GM18526 (cell line): ENCODE results near the gene WDR27.

ENCODE experiments used
- POLR2A ChIP-seq: IDR thresholded peaks from 3 replicates; pipeline ENCODE4 v1.6.1; 2011; ENCODE audit not compliant: insufficient read length; ENCODE audit errors: extremely low read depth

The WDR27 gene

DNA sequence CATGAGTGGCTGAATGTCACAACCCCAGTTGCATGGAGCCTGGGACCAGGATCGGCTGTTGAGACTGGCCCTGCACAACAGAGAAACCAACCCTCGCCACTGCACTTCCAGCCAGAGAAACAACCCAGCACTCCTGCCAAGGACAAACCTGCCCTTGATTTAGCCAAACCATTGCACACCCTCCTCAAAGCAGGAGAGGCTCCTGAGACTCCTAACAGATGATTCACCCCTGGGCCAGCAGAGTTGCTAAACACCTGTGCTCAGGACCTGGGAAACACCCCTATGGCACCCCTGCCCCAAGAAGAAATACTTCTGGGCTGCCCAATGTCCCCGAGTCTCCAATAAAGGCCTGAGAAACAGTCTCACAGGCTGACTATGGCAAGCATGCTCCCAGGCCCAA, 17.8 kb downstream of the WDR27 start:
- no peak for TF ChIP-seq POLR2A

DNA sequence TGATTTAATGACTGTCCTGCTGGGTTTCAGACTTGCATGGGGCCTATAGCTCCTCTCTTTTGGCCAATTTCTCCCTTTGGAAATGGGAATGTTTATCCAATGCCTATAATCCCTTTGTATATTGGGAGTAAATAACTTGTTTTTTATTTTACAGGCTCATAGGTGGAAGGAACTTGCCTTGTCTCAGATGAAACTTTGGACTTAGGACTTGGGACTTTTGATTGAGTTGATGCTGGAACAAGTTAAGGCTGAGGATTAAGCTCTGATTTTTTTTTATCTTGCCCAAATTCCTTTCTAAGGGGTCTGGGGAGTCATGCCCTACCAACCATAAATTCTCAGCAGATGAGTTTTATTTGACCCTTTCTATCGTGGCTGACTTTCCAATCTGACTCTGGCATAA, 23.5 kb downstream of the WDR27 start:
- TF ChIP-seq POLR2A, result no peak

DNA sequence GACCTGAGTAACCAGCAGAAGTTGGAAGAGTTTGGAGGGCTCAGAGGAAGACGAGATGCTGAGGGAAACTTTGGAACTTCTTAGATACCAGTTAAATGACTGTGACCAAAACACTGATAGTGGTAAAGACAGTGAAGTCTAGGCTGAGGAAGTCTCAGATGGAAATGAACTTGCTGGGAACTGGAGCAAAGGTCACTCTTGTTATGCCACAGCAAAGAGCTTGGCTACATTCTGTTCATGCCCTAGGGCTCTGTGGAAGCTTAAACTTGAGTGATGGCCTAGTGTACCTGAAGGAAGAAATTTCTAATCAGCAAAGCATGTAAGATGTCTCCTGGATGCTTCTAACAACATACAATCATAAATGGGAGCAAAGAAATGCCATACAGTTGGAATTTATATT, 24.7 kb downstream of the WDR27 start:
- TF ChIP-seq POLR2A, result no peak

DNA sequence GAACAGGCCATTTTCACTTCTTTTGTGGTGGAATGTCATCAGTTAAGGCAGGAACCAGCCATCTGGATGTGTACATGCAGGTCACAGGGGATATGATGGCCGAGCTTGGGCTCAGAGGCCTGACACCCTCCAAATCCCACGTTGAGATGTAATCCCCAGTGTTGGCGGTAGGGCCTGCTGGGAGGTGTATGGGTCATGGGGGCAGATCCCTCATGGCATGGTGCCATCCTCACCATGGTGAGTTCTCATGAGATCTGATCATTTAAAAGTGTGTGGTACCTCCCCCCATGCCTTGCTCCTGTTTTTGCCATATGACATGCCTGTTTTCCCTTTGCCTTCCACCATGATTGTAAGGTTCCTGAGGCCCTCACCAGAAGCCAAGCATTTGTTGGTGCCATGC, 26.8 kb downstream of the WDR27 start:
- TF ChIP-seq POLR2A, result no peak

DNA sequence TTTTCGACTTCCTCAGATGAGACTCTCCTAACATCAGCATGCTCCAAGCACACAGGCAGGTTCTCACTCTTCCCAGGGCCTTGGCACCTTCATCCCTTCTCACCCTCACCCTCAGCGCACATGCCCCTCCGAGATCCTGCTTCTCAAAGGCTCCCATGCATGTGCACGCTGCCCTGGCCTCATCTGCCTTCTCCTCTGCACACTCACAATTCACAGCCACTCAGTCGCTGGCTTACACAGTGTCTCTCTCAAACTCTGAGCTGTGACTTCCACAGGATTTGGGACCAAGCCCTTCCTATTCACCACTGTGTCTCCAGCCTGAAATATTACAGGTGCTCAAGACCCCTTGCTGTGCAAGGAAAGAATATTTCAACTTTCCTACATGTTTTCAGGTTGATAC, 30.3 kb downstream of the WDR27 start:
- TF ChIP-seq POLR2A, result no peak

DNA sequence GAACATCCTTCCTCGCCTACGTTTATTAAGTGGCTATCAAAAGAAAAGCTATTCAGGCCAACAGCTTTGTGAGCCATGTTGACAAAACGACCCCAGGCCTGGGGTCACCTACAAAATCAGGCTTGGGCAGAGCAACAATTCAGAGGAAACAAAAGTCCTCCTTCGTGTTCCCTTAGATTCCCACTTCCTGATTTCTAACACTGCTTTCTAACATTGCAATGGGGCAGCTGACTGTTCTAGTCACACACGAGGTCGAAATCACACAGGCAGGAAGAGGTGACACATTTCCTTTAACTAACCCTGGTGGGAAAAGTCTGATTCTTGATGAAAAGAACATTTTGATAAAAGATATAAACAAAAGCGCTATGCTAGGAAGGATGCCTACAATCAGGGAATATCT, 31.9 kb downstream of the WDR27 start:
- TF ChIP-seq POLR2A, result no peak

DNA sequence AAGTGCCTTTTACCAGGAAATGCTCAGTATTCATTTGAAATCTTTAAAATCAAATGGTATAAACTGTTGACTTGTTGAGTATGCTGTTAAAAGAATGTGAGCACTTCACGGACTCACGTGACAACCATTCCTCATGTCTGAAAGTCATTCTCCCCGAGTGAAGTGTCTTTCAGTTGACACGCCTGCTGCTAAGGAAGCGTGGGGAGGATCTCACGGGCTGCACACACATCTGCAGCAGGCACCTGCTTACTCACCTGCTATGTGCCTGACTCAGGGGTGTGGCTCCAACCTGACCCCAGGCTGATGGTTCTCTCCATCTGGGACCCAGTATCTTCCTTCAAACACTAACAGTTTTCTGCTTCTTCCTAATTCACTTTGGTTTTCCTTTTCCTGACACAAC, 32.7 kb downstream of the WDR27 start:
- TF ChIP-seq POLR2A, result no peak

DNA sequence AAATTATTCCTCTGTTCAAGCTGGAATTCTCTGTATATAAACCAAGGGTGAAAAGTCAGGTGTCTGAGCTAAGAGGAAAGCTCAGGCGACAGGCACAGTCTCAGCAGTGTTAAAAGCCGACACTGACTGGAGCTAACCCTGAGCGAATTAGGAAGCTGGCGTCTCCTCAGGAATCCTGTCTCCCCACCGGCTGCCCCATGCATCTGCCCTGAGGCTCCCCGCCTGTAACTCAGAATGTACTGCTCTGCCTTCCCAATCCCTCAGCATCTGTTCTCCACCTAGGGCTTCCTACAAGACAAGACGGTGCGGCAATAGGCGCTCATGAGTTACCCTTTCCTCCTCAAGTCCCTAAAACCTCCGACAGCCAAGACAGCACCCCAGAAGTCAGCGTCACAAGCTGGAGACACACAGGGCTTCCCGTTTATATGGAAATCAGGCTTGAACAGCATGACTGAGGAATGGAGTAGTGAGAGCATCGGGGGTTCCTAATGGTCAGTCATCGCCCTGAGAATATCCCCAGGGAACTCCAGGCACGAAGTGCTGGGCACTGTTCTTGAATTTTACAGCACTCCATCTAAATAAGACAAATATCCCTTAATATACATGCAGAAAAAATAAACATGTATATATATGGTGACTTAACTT, 33.5 kb downstream of the WDR27 start:
- no peak for TF ChIP-seq POLR2A

DNA sequence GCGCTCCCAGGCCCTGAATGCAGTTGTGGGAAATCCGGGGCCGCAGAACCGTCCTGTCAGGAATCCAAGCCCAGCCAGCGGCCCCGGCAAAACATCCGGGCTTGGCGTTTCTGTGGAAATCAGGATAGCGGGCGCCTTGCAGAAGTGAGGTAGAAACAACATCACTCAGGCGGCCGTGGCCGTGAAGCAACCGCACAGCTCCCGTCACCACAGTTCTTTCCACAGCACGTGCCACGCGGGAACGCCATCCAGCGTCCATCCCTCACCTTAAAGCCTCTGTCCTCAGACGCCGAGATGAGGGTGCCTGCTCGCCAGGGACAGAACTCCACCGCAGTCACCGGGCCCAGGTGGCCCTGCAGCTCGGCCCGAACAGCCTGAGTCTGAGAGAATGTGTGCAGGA, 34.1 kb downstream of the WDR27 start:
- TF ChIP-seq POLR2A, result no peak

DNA sequence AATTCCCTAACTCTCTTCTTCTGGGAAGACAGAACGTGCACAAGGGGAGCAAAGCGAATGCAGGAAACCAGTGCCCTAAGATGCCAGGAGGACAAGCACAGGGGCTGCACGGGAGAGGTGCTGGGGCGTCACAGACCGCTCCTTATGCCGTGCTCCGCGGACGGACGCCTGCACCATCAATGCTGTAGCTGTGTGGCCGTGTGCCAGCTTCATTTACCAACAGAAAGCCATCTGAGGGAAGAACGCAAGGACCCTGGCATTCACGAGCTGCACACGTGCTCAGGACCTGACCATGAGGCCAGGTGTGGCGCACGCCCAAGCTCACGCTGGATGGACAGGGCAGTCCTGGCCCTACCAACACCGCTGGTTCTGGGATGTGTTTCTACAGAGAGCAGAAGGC, 35.4 kb downstream of the WDR27 start:
- TF ChIP-seq POLR2A, result no peak

DNA sequence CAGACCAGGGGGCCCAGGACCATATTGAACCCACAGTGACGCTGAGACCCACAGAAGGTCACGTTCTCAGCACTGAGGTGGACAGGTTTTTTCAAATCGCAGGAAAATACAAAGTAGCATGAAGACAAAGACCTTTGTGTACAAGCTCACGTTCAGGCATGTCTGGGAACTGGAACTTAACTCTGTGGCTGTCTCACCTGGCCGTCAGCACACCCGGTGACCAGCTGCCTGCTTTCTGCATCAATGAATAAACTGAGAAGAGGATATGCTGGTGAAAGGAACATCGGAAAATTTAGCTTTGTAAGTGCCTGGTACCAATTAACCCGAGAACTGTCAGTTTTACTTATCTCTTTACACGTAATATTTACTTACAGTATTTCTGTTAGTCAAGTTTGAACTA, 36.5 kb downstream of the WDR27 start:
- no peak for TF ChIP-seq POLR2A

DNA sequence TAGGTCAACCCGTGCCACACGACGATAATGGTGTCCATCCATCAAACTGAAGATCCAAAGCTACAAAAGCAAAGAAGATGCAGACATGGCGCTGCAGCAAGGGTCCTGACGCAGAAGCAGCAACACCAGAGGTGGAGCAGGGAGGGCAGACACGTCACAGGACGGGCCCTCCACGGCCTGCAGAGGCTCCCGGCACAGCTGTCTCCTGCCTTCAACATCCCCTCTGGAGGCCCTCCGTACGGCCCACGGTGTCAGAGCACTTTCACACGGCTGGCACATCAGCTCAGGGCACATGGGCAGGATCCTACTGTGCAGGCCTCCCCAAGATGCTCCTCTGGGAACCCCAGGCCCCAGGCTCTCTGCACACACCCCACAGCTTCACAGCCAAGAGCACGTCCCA, 37.6 kb downstream of the WDR27 start:
- TF ChIP-seq POLR2A, result no peak

DNA sequence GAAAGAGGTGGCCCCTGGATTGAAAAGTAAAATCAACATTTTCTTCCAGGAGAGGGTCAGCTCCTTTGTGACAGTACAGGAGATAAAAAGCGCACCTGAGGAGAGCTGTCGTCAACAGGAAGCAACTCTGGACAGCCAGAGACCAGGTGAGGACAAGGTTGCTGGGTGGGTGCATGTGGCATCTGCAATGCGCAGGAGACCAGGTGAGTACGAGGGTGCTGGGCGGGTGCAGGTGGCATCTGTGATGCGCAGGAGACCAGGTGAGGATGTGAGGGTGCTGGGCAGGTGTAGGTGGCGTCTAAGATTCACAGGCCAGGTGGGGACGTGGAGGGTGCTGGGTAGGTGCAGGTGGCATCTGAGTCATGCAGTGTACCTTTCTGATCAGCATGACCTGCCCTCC, 38.4 kb downstream of the WDR27 start:
- no peak for TF ChIP-seq POLR2A

DNA sequence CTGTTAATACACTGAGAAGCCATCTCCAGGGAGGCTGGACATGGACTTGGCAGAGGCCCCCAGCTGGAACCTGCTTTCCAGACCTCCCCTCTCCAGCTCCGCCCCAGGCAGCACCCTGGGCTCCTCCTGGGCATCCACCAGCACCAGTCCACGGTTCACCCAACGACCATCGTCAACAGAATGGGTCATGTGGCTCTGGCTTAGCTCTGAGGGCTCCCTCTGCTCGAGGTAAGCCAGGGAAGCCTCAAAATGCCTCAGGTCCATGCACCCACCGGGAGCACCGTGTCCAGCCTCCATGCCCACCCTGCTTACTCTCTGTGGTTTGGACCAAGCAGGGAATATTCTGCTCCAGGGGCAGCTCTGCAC, 40.5 kb downstream of the WDR27 start:
- no peak for TF ChIP-seq POLR2A

DNA sequence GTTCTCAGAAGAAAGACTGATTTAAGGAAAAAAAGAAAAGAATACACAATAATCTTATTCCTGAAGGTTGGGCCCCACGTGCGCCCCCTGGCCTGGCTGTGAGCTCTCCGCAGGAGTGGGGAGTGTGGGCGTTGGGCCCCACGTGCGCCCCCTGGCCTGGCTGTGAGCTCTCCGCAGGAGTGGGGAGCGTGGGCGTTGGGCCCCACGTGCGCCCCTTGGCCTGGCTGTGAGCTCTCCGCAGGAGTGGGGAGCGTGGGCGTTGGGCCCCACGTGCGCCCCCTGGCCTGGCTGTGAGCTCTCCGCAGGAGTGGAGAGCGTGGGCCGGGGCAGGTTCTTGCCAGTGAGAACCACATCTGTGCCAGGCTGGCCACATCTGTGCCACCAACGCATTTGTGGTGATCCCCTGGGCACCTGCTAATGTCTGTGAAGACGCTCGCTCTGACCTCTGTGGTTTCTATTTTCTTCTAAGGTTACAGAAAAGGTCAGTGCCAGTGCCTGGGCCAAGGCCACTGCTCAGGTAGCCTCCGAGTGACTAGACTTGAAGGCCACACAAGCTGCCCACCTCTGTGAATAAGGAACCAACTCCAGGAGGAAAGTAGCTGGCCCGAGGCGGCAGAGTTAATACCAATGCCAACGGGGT, 41.0 kb downstream of the WDR27 start:
- TF ChIP-seq POLR2A, result no peak

DNA sequence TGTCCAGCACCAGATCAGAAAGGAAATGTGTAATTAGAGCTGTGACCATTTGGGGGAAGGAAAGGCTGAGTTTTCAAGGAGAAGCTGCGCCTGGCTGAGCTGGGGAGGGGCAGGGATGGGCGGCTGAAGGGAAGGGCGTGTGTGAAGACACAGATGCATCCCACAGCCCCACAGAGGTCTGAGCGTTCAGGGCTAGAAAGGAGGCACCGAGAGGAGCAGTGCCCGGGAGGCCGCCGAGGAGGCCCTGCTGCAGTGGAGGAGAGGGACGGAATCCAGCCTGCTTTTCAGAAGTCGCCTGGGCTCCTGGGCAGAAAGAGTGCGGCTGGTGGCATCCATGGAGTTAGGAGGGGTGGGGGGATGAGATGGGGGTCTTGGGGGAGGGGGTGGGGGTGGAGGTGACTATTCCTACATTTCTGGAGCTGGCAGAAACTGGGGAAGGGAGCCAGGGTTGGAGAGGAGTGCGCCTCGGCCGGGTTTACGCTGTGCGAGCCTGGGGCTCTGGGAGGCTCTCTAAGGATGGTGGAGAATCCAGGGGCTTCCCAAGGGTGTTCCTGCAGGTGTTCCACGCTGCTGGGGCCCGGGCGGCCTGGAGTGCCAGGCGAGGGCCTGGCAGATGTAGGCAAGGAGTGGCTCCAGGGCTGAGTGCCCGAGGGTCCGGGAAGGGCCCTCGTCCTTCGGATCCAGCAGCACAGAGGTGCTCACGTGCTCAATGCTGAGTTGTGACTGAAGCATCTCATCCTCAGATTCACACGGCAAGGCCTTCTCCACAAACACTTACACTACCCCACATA, 41.8 kb downstream of the WDR27 start:
- TF ChIP-seq POLR2A, result no peak

DNA sequence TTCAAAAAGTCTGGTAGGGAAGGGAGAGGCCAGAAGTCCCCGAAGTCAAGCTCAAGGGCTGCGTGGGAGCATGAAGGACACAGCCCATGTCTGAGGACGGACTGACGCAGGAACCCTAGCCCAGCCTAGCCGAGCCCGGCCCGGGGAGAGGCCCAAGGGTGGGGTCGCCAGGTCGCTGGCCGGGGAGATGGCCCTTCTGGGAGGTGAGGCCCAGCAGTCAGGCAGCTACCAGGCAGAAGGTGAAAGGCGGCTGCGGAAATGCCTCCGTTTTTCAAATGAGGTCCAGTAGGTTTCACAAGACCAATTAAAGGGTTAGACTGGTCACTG, 44.6 kb downstream of the WDR27 start:
- TF ChIP-seq POLR2A, result no peak
